Spinal cord (tissue), 10 donors: ENCODE measurements around the gene PAX8. TPM values are rescaled to one million over a fixed set of nuclear protein-coding genes. Genes with fewer than 3 reads are reported as not detected.

Experiments used
- DNase-seq, 6 donors: peaks; one replicate each; pipeline versions ENCODE4 v3.0.0 to v3.0.0-alpha.2; 2013 to 2015; ENCODE audit warnings: low spot score in 6 of 6, low read depth in 4 of 6
- H3K27ac ChIP-seq: one replicate; pipeline ENCODE4 v1.5.1; 2013; ENCODE audit warnings: low read depth, low read length, control low read depth
- H3K27me3 ChIP-seq: one replicate; pipeline ENCODE4 v1.6.1; 2013; ENCODE audit warnings: low read length; ENCODE audit not compliant: control insufficient read depth, insufficient read depth
- H3K36me3 ChIP-seq: one replicate; pipeline ENCODE4 v1.6.1; 2013; ENCODE audit warnings: low read length; ENCODE audit not compliant: control insufficient read depth, insufficient read depth
- H3K4me1 ChIP-seq: one replicate; pipeline ENCODE4 v1.6.1; 2013; ENCODE audit warnings: low read length; ENCODE audit not compliant: control insufficient read depth, insufficient read depth
- H3K4me3 ChIP-seq: one replicate; pipeline ENCODE4 v1.5.1; 2013; ENCODE audit warnings: low read depth, low read length, control low read depth
- H3K9me3 ChIP-seq: one replicate; pipeline ENCODE4 v1.6.1; 2013; ENCODE audit warnings: low read length; ENCODE audit not compliant: control insufficient read depth, insufficient read depth
- WGBS: methylation state at CpG from one replicate; pipeline ENCODE4 v1.1.5; 2013; ENCODE audit warnings: missing lambda C conversion rate; ENCODE audit not compliant: insufficient coverage; 5-methylcytosine and 5-hydroxymethylcytosine counted together
- polyA plus RNA-seq, 2 donors: library from polyadenylated mRNA; unstranded; fragments of 120-200 nt; gene quantifications; one replicate each; pipeline ENCODE4 v1.2.1, GENCODE V29; 2013; ENCODE audit not compliant: insufficient read length in 2 of 2
- total RNA-seq, 2 donors: library from RNA; depleted of rRNA in 1 of 2; stranded (reverse); fragments of 120-200 nt in 1 of 2; fragments of >200 nt in 1 of 2; gene quantifications; one replicate each; pipeline versions ENCODE4 v1.2.3 to v1.2.4, GENCODE V29; 2013 to 2014
- donor health status: healthy.

The PAX8 gene
- total and polyA plus RNA-seq, 4 donors = 3.7 to 42.7 (median 16.1) TPM

- Histone ChIP-seq H3K9me3 (no peaks in the 10 kb centered on the region), H3K4me3 (no peak overlapping the region), H3K36me3 (no peaks in the 10 kb centered on the region), H3K4me1 (peaks cover 56% of the 10 kb centered on the region), H3K27me3 (no peaks in the 10 kb centered on the region), H3K27ac (peak overlapping the region; percentile 35)
- peak in 4 of 6 donors; percentile 43 to 95 (median 74) for DNase-seq
- 12% methylated on average over 18 of the region's 26 CpGs for WGBS
These were observed 66.3 kb downstream of the PAX8 start for GRCh38 chr2:113212245-113213060.

GRCh38 chr2:113211226-113212105 is 67.3 kb downstream of the PAX8 start:
- peak in 1 of 6 donors; percentile 67 for DNase-seq
- H3K27me3 ChIP-seq = no peaks in the 10 kb centered on the region
- 100% methylated on average over 2 of the region's 13 CpGs for WGBS
- peaks cover 49% of the 10 kb centered on the region for H3K4me1 ChIP-seq
- no peak overlapping the region for H3K4me3 ChIP-seq
- no peaks in the 10 kb centered on the region for H3K9me3 ChIP-seq
- peak overlapping the region; percentile 35 for H3K27ac ChIP-seq
- no peaks in the 10 kb centered on the region for H3K36me3 ChIP-seq

- Histone ChIP-seq H3K27me3 (no peaks in the 10 kb centered on the region), H3K27ac (no peak overlapping the region), H3K36me3 (no peaks in the 10 kb centered on the region), H3K4me1 (peaks cover 37% of the 10 kb centered on the region), H3K4me3 (no peak overlapping the region), H3K9me3 (no peaks in the 10 kb centered on the region)
- 64% methylated on average over 8 of the region's 15 CpGs for WGBS
- peak in 1 of 6 donors; percentile 68 for DNase-seq
These were observed 69.0 kb downstream of the PAX8 start for GRCh38 chr2:113209646-113210171.

- H3K27ac ChIP-seq = no peak overlapping the region
- 66% methylated on average over 5 of the region's 8 CpGs for WGBS
- no peak for DNase-seq
These were observed 69.6 kb downstream of the PAX8 start for GRCh38 chr2:113209011-113209645.

GRCh38 chr2:113208396-113208795 is 70.3 kb downstream of the PAX8 start:
- no peak overlapping the region for H3K4me3 ChIP-seq
- H3K36me3 ChIP-seq = no peaks in the 10 kb centered on the region
- 92% methylated on average over 4 of the region's 5 CpGs for WGBS
- H3K27ac ChIP-seq = no peak overlapping the region
- no peaks in the 10 kb centered on the region for H3K9me3 ChIP-seq
- no peaks in the 10 kb centered on the region for H3K27me3 ChIP-seq
- DNase-seq = no peak
- peaks cover 33% of the 10 kb centered on the region for H3K4me1 ChIP-seq

More at GRCh38 chr2:113209011-113209645, 69.6 kb downstream of the PAX8 start:
- H3K4me3 ChIP-seq = no peak overlapping the region
- no peaks in the 10 kb centered on the region for H3K9me3 ChIP-seq
- H3K27me3 ChIP-seq = no peaks in the 10 kb centered on the region
- H3K4me1 ChIP-seq = peaks cover 36% of the 10 kb centered on the region
- no peaks in the 10 kb centered on the region for H3K36me3 ChIP-seq

- no peak for DNase-seq
- Histone ChIP-seq H3K4me3 (no peak overlapping the region), H3K27me3 (no peaks in the 10 kb centered on the region), H3K27ac (no peak overlapping the region), H3K4me1 (peaks cover 29% of the 10 kb centered on the region), H3K9me3 (no peaks in the 10 kb centered on the region), H3K36me3 (no peaks in the 10 kb centered on the region)
- no CpG with 5 or more reads among the region's 2 CpGs for WGBS
These were observed 71.7 kb downstream of the PAX8 start for GRCh38 chr2:113207021-113207420.

- DNase-seq = no peak
These were observed 72.5 kb downstream of the PAX8 start for GRCh38 chr2:113206251-113206650.

GRCh38 chr2:113203901-113204519 is 74.7 kb downstream of the PAX8 start:
- Histone ChIP-seq H3K36me3 (peaks cover 7% of the 10 kb centered on the region), H3K27me3 (no peaks in the 10 kb centered on the region), H3K4me1 (peaks cover 35% of the 10 kb centered on the region), H3K27ac (no peak overlapping the region), H3K9me3 (no peaks in the 10 kb centered on the region), H3K4me3 (no peak overlapping the region)
- WGBS = 31% methylated on average over 5 of the region's 5 CpGs
- peak in 4 of 6 donors; percentile 57 to 93 (median 73) for DNase-seq

More at GRCh38 chr2:113206251-113206650, 72.5 kb downstream of the PAX8 start:
- peaks cover 4% of the 10 kb centered on the region for H3K36me3 ChIP-seq
- 88% methylated on average over 4 of the region's 6 CpGs for WGBS
- no peak overlapping the region for H3K27ac ChIP-seq
- no peaks in the 10 kb centered on the region for H3K27me3 ChIP-seq
- no peak overlapping the region for H3K4me3 ChIP-seq
- peaks cover 29% of the 10 kb centered on the region for H3K4me1 ChIP-seq
- H3K9me3 ChIP-seq = no peaks in the 10 kb centered on the region

GRCh38 chr2:113203217-113203530 is 75.5 kb downstream of the PAX8 start:
- H3K9me3 ChIP-seq = no peaks in the 10 kb centered on the region
- no peak for DNase-seq
- no peaks in the 10 kb centered on the region for H3K27me3 ChIP-seq
- no peak overlapping the region for H3K4me3 ChIP-seq
- H3K4me1 ChIP-seq = peaks cover 40% of the 10 kb centered on the region
- peaks cover 7% of the 10 kb centered on the region for H3K36me3 ChIP-seq
- H3K27ac ChIP-seq = no peak overlapping the region
